B cell (primary cell): ENCODE results near the gene KIF1A.
"Not testable (repeated sequence)": the region's sequence is repeated elsewhere in the genome, so short reads cannot be mapped to it uniquely, and the experiment has no call there.

ENCODE experiments used
- EZH2 ChIP-seq: IDR thresholded peaks from 2 replicates; pipeline ENCODE4 v1.6.1; 2012; ENCODE audit warnings: borderline replicate concordance, low read depth, mild to moderate bottlenecking, moderate library complexity, low read length; ENCODE audit not compliant: insufficient read depth, poor library complexity, severe bottlenecking
- TF ChIP-seq, protein P1 (sequence below): fragments of 200-600 bp; IDR thresholded peaks from one replicate; pipeline ENCODE4 v1.8.0; 2022; ENCODE audit warnings: antibody characterized with exemption, mild to moderate bottlenecking

DNA sequence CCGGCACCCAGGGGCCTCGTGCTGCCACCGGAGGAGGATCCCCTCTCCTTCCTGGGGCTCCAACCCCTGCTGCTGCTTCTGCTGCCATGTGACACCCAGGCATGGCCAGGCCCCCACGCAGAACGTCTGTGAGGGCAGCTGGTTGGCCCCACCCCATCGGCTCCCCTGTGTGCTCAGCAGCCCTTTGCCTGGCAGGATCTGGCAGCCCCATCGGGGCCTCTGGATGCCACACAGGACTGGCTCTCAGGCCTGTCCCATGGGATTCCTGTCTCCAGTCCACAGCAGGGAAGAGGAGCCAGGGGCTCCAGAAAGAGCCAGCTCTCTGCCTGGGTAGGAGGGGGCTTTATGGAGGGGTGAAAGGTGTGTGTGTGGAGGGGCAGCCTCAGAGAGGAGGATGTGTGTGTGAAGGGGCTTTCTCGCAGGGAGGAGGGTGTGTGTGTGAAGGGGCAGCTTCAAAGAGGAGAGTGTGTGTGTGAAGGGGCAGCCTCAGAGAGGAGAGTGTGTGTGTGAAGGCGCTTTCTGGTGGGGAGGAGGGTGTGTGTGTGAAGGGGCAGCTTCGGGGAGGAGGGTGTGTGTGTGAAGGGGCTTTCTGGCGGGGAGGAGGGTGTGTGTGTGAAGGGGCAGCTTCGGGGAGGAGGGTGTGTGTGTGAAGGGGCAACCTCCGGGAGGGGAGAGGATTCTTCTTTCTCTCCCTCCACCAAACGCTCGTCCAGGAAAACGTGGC, 145.4 kb downstream of the KIF1A start:
- TF ChIP-seq, protein P1, sequence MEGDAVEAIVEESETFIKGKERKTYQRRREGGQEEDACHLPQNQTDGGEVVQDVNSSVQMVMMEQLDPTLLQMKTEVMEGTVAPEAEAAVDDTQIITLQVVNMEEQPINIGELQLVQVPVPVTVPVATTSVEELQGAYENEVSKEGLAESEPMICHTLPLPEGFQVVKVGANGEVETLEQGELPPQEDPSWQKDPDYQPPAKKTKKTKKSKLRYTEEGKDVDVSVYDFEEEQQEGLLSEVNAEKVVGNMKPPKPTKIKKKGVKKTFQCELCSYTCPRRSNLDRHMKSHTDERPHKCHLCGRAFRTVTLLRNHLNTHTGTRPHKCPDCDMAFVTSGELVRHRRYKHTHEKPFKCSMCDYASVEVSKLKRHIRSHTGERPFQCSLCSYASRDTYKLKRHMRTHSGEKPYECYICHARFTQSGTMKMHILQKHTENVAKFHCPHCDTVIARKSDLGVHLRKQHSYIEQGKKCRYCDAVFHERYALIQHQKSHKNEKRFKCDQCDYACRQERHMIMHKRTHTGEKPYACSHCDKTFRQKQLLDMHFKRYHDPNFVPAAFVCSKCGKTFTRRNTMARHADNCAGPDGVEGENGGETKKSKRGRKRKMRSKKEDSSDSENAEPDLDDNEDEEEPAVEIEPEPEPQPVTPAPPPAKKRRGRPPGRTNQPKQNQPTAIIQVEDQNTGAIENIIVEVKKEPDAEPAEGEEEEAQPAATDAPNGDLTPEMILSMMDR: not testable (repeated sequence)
- TF ChIP-seq EZH2: not testable (repeated sequence)
